ENCODE data around the gene ANKS1B. TPM values are rescaled to one million over a fixed set of nuclear protein-coding genes. Genes with fewer than 3 reads are reported as not detected.

ANKS1B gene
- total RNA-seq, 1 experiment from 2014 or later, result 0.54 TPM

DNA sequence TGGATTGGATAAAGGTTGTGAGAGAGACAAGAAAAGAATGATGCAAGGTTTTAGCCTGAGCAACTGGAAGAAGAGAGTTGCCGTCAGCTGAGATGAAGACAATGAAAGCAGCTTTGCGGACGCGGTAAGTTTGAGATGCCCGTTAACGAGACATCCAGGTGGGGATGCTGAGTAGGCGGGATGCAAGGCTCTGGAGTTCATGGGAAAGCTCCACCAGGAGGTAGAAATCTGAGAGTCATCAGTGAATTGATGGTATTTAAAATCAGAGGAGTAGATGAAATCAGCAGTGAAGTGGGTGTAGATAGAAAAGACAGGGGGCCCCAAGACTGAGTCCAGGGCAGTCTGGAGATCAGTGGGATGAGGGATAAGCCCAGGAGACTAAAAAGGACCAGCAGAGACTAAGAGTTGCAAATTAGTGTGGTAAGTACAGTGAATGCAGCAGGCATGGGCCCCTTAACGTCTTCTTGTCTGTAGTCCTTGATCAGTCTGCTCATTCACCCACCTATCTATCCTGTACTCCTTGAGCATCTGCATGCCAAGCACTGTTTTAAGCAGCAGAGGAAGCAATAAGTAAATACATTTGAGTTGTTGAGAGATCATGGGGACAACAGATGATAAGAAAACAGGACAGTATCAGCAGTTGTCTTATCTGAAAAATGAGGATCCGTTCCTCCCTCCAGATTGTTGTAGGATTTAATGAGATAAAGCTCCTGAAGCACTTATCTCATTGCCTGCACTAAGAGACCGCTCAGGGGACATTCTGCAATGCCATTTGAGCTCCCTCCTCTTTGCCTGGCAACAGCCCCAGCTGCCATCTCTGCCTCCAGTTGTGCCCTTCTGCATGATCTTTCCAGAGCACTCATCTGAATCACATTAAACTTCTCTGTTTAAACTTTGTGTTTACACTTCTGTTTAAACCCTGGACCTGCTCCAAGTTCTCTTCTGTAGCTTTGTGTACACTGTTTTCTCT is 1248.1 kb downstream of the ANKS1B start (continued):
- TF ChIP-seq, protein P1, sequence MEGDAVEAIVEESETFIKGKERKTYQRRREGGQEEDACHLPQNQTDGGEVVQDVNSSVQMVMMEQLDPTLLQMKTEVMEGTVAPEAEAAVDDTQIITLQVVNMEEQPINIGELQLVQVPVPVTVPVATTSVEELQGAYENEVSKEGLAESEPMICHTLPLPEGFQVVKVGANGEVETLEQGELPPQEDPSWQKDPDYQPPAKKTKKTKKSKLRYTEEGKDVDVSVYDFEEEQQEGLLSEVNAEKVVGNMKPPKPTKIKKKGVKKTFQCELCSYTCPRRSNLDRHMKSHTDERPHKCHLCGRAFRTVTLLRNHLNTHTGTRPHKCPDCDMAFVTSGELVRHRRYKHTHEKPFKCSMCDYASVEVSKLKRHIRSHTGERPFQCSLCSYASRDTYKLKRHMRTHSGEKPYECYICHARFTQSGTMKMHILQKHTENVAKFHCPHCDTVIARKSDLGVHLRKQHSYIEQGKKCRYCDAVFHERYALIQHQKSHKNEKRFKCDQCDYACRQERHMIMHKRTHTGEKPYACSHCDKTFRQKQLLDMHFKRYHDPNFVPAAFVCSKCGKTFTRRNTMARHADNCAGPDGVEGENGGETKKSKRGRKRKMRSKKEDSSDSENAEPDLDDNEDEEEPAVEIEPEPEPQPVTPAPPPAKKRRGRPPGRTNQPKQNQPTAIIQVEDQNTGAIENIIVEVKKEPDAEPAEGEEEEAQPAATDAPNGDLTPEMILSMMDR (IDR thresholded peaks at IDR 0.05 in 2 of 3, conservative IDR thresholded peaks at IDR 0.05 in 1 of 3; ENCODE audit: borderline replicate concordance in 1 of 3, insufficient read depth in 1 of 3, low read depth in 2 of 3, low read length in 2 of 3), result no peak
- no peak for TF ChIP-seq EGR1 (IDR thresholded peaks at IDR 0.05; ENCODE audit: low read depth)
- TF ChIP-seq EZH2 (IDR thresholded peaks at IDR 0.05), result no peak
- TF ChIP-seq, protein P2, sequence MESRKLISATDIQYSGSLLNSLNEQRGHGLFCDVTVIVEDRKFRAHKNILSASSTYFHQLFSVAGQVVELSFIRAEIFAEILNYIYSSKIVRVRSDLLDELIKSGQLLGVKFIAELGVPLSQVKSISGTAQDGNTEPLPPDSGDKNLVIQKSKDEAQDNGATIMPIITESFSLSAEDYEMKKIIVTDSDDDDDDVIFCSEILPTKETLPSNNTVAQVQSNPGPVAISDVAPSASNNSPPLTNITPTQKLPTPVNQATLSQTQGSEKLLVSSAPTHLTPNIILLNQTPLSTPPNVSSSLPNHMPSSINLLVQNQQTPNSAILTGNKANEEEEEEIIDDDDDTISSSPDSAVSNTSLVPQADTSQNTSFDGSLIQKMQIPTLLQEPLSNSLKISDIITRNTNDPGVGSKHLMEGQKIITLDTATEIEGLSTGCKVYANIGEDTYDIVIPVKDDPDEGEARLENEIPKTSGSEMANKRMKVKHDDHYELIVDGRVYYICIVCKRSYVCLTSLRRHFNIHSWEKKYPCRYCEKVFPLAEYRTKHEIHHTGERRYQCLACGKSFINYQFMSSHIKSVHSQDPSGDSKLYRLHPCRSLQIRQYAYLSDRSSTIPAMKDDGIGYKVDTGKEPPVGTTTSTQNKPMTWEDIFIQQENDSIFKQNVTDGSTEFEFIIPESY (IDR thresholded peaks at IDR 0.05; ENCODE audit: extremely low read depth, insufficient replicate concordance, low read length), result no peak

- POLR2A ChIA-PET, result no interaction called here
- ATAC-seq (no peak), DNase-seq (ENCODE audit: low read depth, low spot score) (no peak)
- no TSS peak for BruUV-seq (replicated peaks)
- Histone ChIP-seq H3K79me2 (ENCODE audit: insufficient read depth, low read length) (no peaks in the 10 kb centered on the region), H2AFZ (ENCODE audit: low read depth, low read length, poor library complexity, severe bottlenecking) (no peak overlapping the region), H3K36me3 (ENCODE audit: control insufficient read depth in 1 of 2, insufficient read depth in 2 of 2, low read length in 2 of 2) (peaks cover 0 to 4% of the 10 kb centered on the region in 2 experiments; a peak in 2 of 4 replicates), H3K9me3 (ENCODE audit: control insufficient read depth in 1 of 2, insufficient read depth in 1 of 2, low read depth in 1 of 2, low read length in 2 of 2) (no peaks in the 10 kb centered on the region), H3K27ac (ENCODE audit: low read depth, low read length) (no peak overlapping the region), H3K27me3 (ENCODE audit: insufficient read depth, low read length) (peaks cover 7% of the 10 kb centered on the region; the same call in 1 of the 2 replicates), H3K9me2 (ENCODE audit: insufficient read depth) (no peaks in the 10 kb centered on the region), H4K20me1 (ENCODE audit: insufficient read depth) (no peaks in the 10 kb centered on the region), H3K4me2 (ENCODE audit: low read length) (no peak overlapping the region), H3K4me3 (replicated peaks in 1 of 2; ENCODE audit: low read depth in 1 of 2, low read length in 2 of 2) (no peak overlapping the region), H3K9ac (ENCODE audit: low read length) (no peak overlapping the region), H3K4me1 (ENCODE audit: control insufficient read depth in 1 of 2, insufficient read depth in 2 of 2, low read length in 2 of 2) (no peaks in the 10 kb centered on the region)
- no peak for TF ChIP-seq CEBPB (IDR thresholded peaks at IDR 0.05; ENCODE audit: low read depth)
- TF ChIP-seq TCF7L2 (IDR thresholded peaks at IDR 0.05; ENCODE audit: borderline replicate concordance, extremely low read depth, insufficient read depth, insufficient read length), result no peak
- no peak for TF ChIP-seq ATF3 (IDR thresholded peaks at IDR 0.05)
- no peak for TF ChIP-seq ELF1 (IDR thresholded peaks at IDR 0.05; ENCODE audit: borderline replicate concordance, low read depth)
- TF ChIP-seq, protein P1 (IDR thresholded peaks at IDR 0.05 in 2 of 3, conservative IDR thresholded peaks at IDR 0.05 in 1 of 3; ENCODE audit: borderline replicate concordance in 1 of 3, insufficient read depth in 1 of 3, low read depth in 2 of 3, low read length in 2 of 3), result no peak
- TF ChIP-seq, protein P3, sequence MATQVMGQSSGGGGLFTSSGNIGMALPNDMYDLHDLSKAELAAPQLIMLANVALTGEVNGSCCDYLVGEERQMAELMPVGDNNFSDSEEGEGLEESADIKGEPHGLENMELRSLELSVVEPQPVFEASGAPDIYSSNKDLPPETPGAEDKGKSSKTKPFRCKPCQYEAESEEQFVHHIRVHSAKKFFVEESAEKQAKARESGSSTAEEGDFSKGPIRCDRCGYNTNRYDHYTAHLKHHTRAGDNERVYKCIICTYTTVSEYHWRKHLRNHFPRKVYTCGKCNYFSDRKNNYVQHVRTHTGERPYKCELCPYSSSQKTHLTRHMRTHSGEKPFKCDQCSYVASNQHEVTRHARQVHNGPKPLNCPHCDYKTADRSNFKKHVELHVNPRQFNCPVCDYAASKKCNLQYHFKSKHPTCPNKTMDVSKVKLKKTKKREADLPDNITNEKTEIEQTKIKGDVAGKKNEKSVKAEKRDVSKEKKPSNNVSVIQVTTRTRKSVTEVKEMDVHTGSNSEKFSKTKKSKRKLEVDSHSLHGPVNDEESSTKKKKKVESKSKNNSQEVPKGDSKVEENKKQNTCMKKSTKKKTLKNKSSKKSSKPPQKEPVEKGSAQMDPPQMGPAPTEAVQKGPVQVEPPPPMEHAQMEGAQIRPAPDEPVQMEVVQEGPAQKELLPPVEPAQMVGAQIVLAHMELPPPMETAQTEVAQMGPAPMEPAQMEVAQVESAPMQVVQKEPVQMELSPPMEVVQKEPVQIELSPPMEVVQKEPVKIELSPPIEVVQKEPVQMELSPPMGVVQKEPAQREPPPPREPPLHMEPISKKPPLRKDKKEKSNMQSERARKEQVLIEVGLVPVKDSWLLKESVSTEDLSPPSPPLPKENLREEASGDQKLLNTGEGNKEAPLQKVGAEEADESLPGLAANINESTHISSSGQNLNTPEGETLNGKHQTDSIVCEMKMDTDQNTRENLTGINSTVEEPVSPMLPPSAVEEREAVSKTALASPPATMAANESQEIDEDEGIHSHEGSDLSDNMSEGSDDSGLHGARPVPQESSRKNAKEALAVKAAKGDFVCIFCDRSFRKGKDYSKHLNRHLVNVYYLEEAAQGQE (IDR thresholded peaks at IDR 0.05; ENCODE audit: low read depth), result no peak
- no peak for TF ChIP-seq SIN3A (IDR thresholded peaks at IDR 0.05; ENCODE audit: low read depth)
- CTCF ChIA-PET, result interaction anchor here (1.7 kb wide), 1 partner anchor 263 kb away, joined by 5 read pairs; no protein-coding TSS in a partner anchor
- RAD21 ChIA-PET (ENCODE audit: low non-redundant PET in 1 of 2, low total read pairs in 2 of 2, uncharacterized antibody in 2 of 2, unreplicated experiment in 2 of 2), result no interaction called here
- intact Hi-C loops (cut with micrococcal nuclease), result no loop called here
Observed at GRCh38 chr12:98735821-98736220, 1248.9 kb downstream of the ANKS1B start.

Measured in HCT116 (cell line).